CD4-positive, alpha-beta T cell treated with Interleukin-17A for 4 hours (primary cell): Measurements from ENCODE around the gene ALDOC.
A peak's percentile ranks its signal among the peaks of the same experiment; 100 is the strongest.

ENCODE experiments used
- DNase-seq: peaks from one replicate; pipeline ENCODE4 v3.0.0-alpha.2; 2020; ENCODE audit warnings: mixed read lengths

ALDOC gene

DNA sequence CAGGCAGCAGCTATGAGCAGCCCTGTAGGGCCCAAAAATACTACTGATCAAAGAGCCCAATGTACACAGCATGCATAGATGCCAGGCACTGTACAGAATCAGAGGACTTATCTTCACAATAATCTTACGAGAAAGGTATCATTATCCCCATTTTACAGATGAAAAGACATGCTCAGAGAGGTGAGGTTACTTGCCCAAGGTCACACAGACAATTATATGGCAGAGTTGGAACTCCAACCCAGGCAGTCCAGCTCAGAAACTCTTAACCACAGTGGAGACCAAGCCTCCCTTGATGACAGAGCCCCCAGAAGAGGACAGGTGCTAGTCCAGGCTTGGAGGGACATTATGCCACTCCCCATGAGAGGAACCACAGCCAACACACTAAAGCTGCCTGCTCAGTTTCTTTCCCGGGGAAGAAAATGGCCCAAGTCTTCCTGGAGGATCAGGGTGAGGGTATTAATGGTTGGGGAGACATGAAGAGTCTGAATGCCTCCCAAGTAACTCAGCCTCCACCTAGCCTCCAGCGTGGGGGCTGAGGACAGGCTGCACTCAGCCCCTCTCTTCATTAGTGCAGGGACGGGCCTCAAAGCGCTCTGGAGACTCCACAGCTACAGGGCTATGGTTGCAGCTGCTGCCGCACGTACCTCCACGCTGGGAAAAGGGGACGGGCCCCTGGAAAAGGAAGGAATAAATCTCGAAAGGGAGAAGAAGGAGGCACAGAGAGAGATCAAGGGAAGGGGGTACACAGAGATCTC is 25.1 kb downstream of the ALDOC start:
- no peak for DNase-seq

DNA sequence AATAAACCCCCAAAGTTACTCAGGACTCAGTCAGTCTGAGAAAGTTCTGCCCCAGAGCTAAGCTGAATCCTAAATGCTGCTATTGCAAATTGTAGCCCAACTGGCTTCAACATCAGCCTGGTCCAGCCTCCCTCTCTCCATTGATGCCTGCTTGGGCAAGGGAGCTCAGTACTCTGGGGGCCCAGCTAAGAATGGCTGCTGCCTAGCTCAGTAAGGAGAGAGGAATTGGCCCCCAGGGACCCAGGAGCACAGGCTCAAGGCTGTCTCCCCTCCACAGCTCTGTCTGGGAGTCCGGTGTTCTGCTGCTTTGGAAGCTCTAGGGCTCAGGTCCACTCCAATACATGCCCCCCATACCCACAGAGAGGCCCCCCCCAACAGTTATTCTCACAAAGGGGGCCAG is 25.8 kb downstream of the ALDOC start:
- no peak for DNase-seq

DNA sequence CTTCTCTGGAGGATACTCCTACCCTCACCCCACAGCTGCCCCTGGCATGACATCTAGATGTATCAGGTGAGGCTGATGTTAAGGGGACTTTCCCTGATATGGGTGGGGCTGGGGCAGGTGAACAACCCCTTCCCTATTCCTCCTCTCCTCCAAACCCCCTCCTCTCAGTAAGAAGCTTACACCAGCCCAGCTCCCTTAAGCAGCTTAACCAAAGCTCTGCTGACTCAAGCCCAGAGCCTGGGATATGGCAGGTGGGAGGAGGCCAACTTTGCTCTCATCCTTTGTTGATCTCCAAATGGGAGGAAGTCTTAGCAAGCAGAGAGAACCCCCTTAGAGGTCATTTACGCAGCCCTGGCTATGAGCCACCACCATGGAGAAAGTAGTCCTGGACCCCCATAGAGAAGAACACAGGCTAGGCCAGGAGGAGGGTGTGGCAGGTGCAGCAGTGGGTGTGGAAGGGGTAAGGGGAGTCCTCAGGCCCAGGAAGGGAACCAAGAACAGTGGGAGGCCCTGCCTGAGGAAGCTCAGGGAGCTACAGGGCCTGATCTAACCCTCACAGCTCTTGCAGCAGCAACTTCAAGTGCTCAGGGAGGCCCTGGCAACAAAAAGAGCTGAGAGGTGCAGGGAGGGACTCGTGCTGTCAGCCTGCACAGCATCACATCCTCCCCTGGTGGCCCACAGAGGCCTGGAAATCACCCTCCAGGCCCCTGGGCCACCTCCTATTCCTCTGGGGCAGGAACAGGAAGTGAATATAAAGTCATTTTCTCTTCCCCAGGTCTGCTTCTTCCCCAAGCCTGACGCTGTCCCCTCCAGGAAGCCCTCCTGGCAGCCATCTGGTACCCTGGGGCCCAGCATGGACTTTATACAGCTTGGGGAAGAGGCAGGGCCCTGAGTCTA is 27.2 kb downstream of the ALDOC start:
- DNase-seq, result peak; percentile 63

DNA sequence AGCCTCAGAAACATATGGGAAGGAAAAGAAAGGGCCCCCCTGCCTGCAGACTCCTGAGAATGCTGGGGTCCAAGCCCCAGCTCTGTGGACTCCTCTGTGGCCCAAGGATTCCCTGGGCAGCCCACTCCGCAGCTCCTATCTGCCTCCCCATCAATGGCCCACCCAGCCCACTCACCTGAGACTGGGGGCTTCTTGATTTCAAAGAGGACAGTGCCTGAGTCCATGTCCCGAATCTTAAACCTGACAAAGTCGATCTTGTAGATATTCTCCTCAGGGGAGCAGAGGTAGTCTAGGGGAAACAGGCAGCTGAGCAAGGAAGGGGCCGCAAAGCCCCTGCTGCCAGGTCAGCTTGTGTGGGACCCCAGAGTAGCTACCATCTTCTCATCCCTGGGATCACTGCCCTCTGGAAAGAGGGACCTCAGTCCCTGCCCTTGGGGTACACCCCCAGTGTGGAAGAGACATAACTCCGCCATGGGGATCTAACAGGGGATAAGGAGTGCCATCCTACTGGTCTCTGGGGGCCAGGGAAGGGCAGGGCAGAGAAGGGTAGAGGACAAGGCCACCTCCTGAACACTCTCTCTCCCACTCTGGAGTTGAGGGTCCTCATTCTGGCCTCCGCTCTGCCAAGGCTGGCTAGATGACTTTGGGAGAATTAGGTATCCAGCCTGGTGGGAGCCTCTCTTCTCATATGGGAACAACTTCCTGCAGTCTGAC is 28.1 kb downstream of the ALDOC start:
- DNase-seq, result no peak

DNA sequence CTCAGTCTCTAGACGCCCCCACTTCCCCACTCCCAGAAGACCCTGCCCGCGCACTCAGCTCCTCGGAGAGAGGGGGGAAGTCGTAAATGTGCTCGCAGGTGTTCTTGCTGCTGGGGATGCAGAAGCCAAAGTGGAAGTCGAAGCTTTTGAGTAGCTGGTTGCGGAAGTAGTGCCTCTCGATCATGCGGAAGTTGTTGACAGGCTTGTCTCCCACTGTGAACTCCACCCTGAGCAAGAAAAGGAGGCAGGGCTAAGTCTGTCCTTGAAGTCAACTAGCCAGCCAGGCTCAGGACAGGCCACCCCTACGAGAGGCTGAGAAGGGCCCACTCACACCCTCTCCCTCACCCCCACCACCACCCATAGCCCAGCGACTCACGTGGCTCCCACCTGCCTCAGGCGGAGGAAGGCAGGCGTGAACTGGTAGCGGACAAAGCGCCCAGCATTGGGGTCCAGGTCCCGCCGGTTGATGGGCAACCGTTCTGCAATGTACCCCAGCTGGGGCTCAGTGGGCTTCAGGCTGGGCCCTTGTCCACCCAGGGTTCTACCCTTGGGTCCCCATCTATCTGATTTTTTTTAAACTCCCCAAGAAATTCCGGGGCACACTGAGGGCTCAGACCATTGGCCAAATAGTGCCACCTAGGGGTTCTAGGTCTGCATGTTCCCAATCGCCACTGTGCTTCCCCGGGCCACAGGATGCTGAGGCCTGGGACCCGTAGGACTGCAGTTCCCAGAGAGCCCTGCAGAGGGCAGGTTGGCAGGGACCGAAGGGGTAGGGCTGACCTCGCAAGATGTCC is 28.9 kb downstream of the ALDOC start:
- DNase-seq, result peak; percentile 71

DNA sequence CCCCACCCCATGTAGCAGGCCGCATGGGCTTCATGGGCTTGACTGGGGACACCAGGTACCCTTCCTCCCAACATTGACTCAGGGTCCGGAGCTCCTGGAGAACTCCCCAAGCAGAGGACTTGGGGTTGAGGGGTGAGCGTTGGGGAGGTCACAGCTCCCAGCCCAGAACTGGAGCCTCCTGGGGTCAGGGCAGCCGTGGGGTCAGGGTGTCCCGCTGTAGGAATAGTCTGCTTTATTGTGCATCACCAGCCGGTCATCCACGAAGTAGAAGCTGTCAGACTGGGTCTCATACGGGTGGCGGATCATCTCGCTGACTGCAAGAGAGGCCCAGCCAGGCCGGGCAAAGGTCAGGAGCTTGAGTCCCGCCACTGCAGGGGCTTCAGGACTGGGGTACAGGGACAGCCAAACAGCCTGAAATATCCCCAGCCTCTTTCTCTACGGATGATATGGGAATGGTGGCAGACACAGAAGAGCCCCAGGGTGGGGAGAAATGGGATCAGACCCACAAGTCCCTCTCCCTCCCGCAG is 29.5 kb downstream of the ALDOC start:
- no peak for DNase-seq

DNA sequence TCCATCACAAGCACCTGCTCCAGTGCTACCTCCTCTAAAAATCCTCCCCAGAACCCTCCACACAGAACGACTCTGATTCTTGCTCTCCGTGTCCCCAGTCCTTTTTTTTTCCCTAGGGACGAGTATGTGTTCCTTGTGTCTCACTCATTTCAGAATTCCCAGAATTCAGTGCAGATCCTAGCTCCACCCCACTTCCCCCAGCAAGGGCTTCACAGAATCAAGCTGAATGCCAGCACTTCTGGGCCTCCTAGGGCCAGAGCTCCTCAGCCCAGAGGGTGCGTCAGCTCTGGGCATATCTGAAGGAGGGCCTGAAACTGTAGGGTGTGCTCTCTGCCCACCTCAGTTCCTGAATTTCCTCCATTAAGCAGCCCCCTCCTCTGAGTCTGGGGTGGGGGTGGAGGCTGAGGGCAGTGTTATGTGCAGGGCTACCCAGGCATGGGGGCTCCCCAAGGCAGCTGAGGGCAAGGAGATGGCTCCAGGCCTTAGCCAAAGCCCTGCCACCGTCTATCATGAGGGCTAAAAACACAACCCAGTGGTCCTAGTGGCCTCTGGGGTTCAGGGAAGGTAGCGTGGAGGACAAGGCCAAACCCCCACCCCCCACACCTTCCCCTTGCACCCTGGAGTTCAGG is 30.8 kb downstream of the ALDOC start:
- DNase-seq, result no peak

DNA sequence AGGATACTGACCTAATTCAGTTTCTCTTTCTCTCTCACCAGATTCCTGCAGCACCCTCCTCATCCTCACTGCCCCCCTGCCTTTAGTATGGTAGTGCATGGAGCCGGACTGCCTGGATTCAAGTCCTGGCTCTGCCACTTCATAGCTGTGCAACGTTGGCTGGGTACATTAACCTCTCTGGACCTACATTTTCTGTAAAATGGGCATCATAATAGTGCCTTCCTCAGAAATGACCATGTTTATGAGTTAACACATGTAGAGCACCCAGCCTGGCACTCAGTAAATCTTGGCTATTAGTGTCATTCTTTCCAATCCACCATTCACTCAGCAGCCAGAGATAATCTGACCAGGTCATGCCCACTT is 31.6 kb downstream of the ALDOC start:
- no peak for DNase-seq

DNA sequence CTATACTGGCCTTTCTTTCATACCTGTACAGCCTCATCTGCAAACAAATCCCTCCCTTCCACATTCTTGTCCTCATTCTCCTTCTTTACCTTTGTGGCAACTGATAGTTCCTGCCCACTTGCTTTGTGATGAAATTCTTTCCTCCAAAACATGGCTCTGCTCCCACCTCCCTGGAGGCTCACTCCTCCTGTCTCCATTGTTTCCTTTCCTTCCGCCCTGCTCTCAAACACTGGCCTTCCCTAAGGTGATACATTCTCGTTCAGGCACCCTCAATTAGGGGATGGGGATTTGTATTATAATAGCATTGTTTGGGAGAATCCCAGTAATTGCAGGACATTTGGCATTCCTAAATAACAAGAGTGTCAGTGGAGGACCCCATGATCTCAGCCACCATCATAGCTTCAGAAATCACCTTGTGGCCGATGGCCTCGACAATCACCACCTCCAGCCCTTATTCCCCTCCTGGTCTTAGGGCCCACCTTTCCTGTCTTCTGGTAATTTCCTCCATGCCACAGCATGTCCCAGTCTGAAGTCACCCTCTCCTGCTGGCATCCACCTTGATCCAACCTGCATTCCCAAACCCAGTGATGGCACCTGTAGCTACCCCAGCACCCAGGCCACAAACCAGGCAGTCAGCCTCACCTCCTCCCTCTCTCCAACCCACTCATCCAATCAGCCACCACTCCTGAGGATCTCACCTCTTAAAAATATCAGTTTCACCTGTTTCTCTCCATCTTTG is 32.1 kb downstream of the ALDOC start:
- DNase-seq, result no peak

DNA sequence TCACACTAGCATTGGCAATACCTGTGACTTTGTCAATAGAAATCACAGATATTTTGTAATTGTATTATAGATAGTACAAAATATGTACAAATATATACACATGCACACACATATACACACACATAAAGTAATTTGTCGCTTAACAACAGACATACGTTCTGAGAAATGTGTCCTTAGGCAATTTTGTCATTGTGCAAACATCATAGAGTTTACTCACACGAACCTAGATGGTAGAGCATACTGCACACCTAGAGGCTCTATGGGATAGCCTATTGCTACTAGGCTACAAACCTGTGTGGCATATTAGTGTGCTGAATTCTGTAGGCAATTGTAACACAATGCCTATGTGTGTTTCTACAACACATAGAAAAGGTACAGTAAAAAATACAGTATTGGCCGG is 35.3 kb downstream of the ALDOC start:
- no peak for DNase-seq

DNA sequence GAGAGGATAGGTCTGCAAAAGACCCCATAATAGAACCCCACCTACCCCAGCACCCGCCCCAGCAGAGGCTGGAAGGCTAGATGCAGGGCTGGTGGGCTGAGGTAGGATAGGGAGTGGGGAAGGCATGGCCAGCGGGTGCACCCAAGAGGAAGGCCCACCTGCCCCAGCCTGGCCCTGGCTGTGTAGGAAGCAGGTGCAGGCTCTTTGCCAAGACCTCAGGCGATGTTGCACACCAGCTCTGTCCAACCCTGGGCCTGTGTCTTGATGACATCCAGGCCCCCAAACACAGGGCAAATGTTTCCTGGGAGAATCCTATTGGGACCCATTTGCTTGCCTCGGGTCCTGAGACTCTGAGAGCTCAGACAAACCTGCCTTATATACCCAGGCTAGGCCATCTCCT is 36.5 kb downstream of the ALDOC start:
- DNase-seq, result no peak

DNA sequence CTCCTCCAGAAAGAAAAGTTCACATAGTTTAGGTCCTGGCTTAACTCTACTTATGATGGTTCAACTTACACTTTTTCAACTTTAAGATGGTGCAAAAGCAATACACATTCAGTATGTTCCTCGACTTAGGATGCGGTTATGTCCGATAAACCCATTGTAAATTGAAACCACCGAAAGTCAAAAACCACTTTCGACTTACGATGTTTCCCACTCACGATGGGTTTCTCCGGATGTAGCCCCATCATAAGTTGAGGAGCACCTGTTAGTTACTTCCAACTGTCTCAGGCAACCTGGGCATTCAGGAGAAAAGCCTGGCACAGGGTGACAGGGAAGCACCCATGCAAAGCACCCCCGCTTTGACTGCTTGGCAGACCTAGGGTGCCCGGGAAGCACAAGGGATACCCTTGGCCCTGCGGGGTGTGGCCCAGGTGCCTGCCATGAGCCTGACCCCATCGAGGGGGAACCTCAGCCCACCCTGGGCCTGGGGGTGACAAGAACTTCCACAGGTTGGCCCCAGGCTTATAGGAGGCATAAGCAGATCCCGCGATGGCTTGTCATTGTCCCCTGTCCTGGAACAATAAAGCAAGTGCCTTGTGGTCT is 38.3 kb downstream of the ALDOC start:
- no peak for DNase-seq

DNA sequence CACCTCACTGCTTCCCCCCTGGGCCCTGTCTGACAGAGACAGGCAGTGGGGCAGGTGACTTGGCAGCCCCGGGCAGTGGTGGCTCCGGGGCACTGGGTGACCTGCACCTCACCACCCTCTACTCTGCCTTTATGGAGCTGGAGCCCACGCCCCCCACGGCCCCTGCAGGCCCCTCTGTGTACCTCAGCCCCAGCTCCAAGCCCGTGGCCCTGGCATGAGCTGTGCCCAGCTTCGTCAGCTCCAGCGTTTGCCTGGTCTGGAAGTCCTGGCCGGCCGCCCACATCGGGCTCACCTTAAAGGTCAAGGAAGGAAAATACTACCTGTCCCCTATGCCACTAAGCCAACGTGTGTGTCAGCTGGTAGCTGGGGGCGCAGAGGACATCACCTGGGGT is 39.5 kb downstream of the ALDOC start:
- DNase-seq, result no peak

DNA sequence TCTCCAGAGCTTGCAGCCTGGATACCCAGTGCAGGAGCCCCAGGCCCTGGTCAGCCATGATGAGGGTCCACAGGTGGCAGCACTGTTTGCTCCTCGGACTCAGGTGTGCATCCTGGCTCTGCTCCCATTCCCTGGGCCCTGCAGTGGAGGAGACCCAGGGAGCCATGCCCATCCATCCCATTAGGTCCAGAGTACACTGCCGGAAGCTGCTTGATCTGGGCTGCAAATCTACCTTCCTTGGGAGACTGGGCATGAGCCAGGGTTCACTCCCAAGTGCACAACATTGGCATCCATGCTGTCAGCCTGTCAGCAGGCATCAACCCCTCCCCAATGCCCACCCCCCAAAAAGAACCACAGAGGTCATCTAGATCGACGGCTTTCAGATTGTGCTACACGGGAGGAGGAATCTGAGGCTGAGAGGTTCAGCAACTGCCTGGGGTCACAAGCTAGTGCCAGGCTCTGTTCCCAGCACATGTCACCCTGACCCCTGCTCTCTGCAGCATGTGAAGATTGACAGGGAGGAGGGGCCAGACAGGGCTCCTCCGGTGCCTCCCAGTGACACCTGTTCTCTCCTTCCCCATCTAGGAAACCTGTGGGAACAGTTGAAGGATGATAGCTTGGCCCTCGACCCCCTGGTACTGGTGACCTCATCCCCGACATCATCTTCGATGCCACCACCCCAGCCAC is 40.0 kb downstream of the ALDOC start:
- DNase-seq, result no peak

DNA sequence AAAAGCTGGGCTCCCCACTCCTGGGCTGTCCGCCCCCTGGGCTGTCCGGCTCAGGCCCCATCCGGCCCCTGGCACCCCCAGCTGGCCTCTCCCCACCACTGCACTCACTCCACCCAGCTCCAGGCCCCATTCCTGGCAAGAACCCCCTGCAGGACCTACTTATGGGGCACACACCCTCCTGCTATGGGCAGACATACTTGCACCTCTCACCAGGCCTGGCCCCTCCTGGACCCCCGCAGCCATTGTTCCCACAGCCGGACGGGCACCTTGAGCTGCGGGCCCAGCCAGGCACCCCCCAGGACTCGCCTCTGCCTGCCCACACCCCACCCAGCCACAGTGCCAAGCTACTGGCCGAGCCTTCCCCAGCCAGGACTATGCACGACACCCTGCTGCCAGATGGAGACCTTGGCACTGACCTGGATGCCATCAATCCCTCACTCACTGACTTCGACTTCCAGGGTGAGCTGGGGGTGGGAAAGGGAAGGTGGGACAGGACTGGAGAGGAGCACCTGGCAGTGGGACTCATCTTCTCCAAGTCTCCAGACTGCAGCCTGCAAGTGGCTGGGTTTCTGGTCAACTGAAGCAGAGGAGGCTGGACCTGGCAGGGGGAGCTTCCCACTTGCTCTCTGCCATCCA is 41.8 kb downstream of the ALDOC start:
- no peak for DNase-seq

DNA sequence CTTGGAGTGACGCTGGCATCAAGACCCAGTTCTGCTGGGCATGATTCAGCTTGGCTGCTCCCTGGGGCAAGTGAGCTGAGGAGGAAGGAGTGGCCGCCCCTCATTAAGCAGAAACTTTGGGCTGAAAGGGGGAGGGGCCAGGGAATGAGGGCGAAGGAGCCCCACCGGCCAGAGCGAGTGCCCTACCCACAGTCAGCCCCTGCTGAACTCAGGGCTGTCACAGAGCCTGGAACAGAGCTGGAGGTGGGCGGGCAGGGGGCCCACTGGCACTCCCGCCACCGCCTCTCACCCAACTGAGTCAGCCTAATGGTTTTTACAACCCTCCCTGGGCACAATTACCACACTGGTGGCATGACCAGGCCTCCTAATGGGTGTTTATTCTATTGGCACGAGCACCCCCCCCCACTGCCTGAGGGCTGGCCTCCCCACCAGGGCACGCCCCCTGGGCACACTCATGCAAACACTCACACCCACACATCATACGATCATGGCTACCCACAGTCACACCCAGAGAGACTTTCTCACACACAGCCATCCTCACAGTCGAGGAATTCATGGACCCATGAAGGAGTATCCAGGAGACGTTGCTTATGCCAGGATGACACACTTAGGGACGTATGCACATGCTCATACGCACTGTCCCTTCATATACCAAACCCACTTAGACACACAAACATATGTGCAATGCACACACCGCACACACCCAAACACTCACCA is 43.4 kb downstream of the ALDOC start:
- DNase-seq, result no peak

DNA sequence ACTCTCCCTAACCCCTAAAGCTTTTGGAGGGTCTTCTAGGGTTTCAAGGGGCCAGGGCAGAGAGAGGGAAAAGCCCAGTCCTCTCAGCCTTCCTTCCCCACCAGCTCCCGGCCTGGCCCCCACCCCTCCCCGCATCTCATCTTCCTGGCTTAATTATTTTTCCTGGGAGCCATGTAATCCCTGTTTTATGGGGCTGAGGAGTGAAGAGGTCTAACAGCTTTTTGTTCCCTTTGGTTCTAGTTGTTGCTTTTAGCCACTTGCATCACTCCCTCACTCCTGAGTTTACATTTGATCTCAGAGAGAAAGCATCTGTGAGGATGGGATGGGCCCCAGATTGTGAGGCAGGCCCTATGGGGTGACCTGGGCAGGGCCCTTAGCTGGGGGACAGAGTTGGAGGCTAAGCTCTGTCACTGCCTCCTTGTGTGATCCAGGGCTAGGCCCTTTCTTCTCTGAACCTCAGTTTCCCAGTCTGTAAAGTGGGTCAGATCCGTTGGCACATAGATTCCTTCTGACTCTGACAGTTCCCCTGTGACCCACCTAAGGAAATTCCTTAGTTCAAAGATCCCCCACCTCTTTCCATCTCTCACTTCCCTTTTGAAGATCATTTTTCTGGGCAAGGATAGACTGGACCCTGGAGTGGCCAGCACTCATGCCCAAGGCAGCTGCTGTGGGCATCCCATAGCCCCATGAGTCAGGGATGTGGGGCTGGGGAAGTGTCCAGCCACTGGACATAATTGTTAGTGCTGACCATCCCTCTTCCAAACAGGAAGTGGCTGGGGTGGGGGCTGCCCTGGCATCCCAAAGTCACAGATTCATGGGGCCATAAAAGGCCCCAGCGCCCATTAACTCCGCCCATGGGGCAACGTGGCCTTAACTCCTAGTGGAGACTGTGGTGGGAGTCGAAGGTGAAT is 44.4 kb downstream of the ALDOC start:
- DNase-seq, result no peak

DNA sequence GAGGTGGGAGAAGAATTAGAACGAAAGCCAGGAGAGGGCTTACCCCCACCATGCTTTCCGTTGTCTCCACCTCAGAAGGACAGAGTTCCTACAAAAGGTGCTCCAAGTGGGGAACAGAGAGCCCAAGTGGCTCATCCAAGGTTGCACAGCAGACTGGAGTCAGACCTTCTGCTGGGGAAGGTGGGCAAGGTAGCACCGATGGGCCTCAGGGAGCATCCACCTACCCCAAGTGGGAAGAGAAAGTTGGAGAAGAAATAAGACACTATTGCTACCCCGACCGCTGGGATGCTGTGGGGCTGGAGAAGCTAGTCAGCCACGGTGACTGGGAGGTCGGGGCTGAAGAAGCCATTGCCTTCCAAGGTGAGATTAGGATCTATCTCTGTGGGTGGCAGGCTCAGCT is 45.8 kb downstream of the ALDOC start:
- DNase-seq, result no peak
